Mesothelial cell of epicardium (in vitro differentiated cells): ENCODE measurements around the gene NEUROD2. TPM values are rescaled to one million over a fixed set of nuclear protein-coding genes. Genes with fewer than 3 reads are reported as not detected.

ENCODE experiments used
- DNase-seq, 2 experiments: peaks; one replicate each; pipeline ENCODE4 v3.0.0; 2021; ENCODE audit warnings: low spot score in 2 of 2; ENCODE audit not compliant: unreplicated experiment in 2 of 2
- H3K27ac Mint-ChIP-seq: 2 replicates; pipeline ENCODE4 v1.8.0; 2021; ENCODE audit warnings: mixed read lengths
- H3K27me3 Mint-ChIP-seq: 2 replicates; pipeline ENCODE4 v1.8.0; 2021; ENCODE audit warnings: low read depth, mixed read lengths
- H3K36me3 Mint-ChIP-seq: 2 replicates; pipeline ENCODE4 v1.8.0; 2021; ENCODE audit warnings: mixed read lengths
- H3K4me1 Mint-ChIP-seq: 2 replicates; pipeline ENCODE4 v1.8.0; 2021; ENCODE audit warnings: mixed read lengths
- H3K4me3 Mint-ChIP-seq: 2 replicates; pipeline ENCODE4 v1.8.0; 2021; ENCODE audit warnings: mild to moderate bottlenecking, moderate library complexity, mixed read lengths
- H3K9me3 Mint-ChIP-seq: 2 replicates; pipeline ENCODE4 v1.8.0; 2021; ENCODE audit warnings: mixed read lengths
- CTCF ChIP-seq: fragments of 200-600 bp; sonication (generic); IDR thresholded peaks from one replicate; pipeline ENCODE4 v1.5.0; 2021; ENCODE audit warnings: antibody characterized with exemption; ENCODE audit not compliant: unreplicated experiment
- total RNA-seq: library from RNA; stranded (reverse); gene quantifications from 3 replicates; pipeline ENCODE4 v1.2.1, GENCODE V29; 2021

NEUROD2 gene
- total RNA-seq, 1 donor from 2014 or later, result not detected

GRCh38 chr17:39609416-39610025, 1.8 kb upstream of the NEUROD2 start:
- no peak overlapping the region for H3K27ac Mint-ChIP-seq
- no peak for DNase-seq
- H3K36me3 Mint-ChIP-seq, result no peaks in the 10 kb centered on the region
- peaks cover 93% of the 10 kb centered on the region for H3K27me3 Mint-ChIP-seq
- no peak for TF ChIP-seq CTCF
- peaks cover 6% of the 10 kb centered on the region for H3K4me1 Mint-ChIP-seq
- H3K9me3 Mint-ChIP-seq, result no peaks in the 10 kb centered on the region
- no peak overlapping the region for H3K4me3 Mint-ChIP-seq

- Mint-ChIP-seq H3K4me3 (no peak overlapping the region), H3K9me3 (no peaks in the 10 kb centered on the region), H3K36me3 (no peaks in the 10 kb centered on the region), H3K4me1 (peaks cover 6% of the 10 kb centered on the region), H3K27ac (no peak overlapping the region), H3K27me3 (peaks cover 92% of the 10 kb centered on the region)
- DNase-seq, result no peak
- TF ChIP-seq CTCF, result no peak
Observed at GRCh38 chr17:39608142-39608981, 642 bp upstream of the NEUROD2 start.

- H3K27me3 Mint-ChIP-seq, result peaks cover 95% of the 10 kb centered on the region
- no peaks in the 10 kb centered on the region for H3K9me3 Mint-ChIP-seq
- DNase-seq, result no peak
- H3K27ac Mint-ChIP-seq, result no peak overlapping the region
- no peak for TF ChIP-seq CTCF
- no peaks in the 10 kb centered on the region for H3K36me3 Mint-ChIP-seq
- peaks cover 9% of the 10 kb centered on the region for H3K4me1 Mint-ChIP-seq
- no peak overlapping the region for H3K4me3 Mint-ChIP-seq
Observed at GRCh38 chr17:39607057-39607850, 466 bp downstream of the NEUROD2 start.

- Mint-ChIP-seq H3K4me3 (no peak overlapping the region), H3K36me3 (no peaks in the 10 kb centered on the region), H3K4me1 (peaks cover 9% of the 10 kb centered on the region), H3K9me3 (no peaks in the 10 kb centered on the region), H3K27me3 (peaks cover 95% of the 10 kb centered on the region), H3K27ac (no peak overlapping the region)
- TF ChIP-seq CTCF, result no peak
- no peak for DNase-seq
Observed at GRCh38 chr17:39606434-39607056, 1.2 kb downstream of the NEUROD2 start.
